ENCODE data around the gene LETMD1. TPM values are rescaled to one million over a fixed set of nuclear protein-coding genes. Genes with fewer than 3 reads are reported as not detected.

Gene LETMD1
- total and polyA plus RNA-seq, 2 experiments from 2014 or later, result 23.5 to 47.3 TPM

GRCh38 chr12:51027342-51027835, 20.7 kb upstream of the LETMD1 start:
- H3K4me3 ChIP-seq, result no peak overlapping the region

GRCh38 chr12:51028126-51028812, 19.9 kb upstream of the LETMD1 start:
- peaks cover 19% of the 10 kb centered on the region for H3K4me1 ChIP-seq (ENCODE audit: low read depth)
- no peak overlapping the region for H3K4me3 ChIP-seq
- no peaks in the 10 kb centered on the region for H3K36me3 ChIP-seq
- H3K27ac ChIP-seq, result no peak overlapping the region
- H3K9me3 ChIP-seq (ENCODE audit: low read depth), result no peaks in the 10 kb centered on the region
- peak; percentile 56 to 67 for DNase-seq (ENCODE audit: low read depth in 1 of 2, low spot score in 1 of 2)
- TF ChIP-seq CTCF (IDR thresholded peaks at IDR 0.05; ENCODE audit: low read depth, low read length), result peak; percentile 32
- no peaks in the 10 kb centered on the region for H3K27me3 ChIP-seq

More at GRCh38 chr12:51027342-51027835, 20.7 kb upstream of the LETMD1 start:
- Histone ChIP-seq H3K36me3 (no peaks in the 10 kb centered on the region), H3K27ac (no peak overlapping the region), H3K9me3 (ENCODE audit: low read depth) (no peaks in the 10 kb centered on the region), H3K4me1 (ENCODE audit: low read depth) (peaks cover 19% of the 10 kb centered on the region), H3K27me3 (no peaks in the 10 kb centered on the region)
- DNase-seq (ENCODE audit: low read depth in 1 of 2, low spot score in 1 of 2), result no peak
- no peak for TF ChIP-seq CTCF (IDR thresholded peaks at IDR 0.05; ENCODE audit: low read depth, low read length)

- Histone ChIP-seq H3K4me3 (no peak overlapping the region), H3K27ac (no peak overlapping the region)
- TF ChIP-seq CTCF (IDR thresholded peaks at IDR 0.05; ENCODE audit: low read depth, low read length), result no peak
Observed at GRCh38 chr12:51028813-51029150, 19.3 kb upstream of the LETMD1 start.

GRCh38 chr12:51033048-51033447, 15.1 kb upstream of the LETMD1 start:
- no peak overlapping the region for H3K27ac ChIP-seq
- H3K4me1 ChIP-seq (ENCODE audit: low read depth), result peaks cover 3% of the 10 kb centered on the region
- DNase-seq (ENCODE audit: low read depth in 1 of 2, low spot score in 1 of 2), result no peak

More at GRCh38 chr12:51028813-51029150, 19.3 kb upstream of the LETMD1 start:
- no peaks in the 10 kb centered on the region for H3K27me3 ChIP-seq
- H3K36me3 ChIP-seq, result no peaks in the 10 kb centered on the region
- DNase-seq (ENCODE audit: low read depth in 1 of 2, low spot score in 1 of 2), result peak in 1 of 2 donors; percentile 18
- H3K4me1 ChIP-seq (ENCODE audit: low read depth), result peaks cover 19% of the 10 kb centered on the region
- H3K9me3 ChIP-seq (ENCODE audit: low read depth), result no peaks in the 10 kb centered on the region

GRCh38 chr12:51033457-51034089, 14.6 kb upstream of the LETMD1 start:
- Histone ChIP-seq H3K4me1 (ENCODE audit: low read depth) (no peaks in the 10 kb centered on the region), H3K36me3 (no peaks in the 10 kb centered on the region), H3K27me3 (no peaks in the 10 kb centered on the region), H3K9me3 (ENCODE audit: low read depth) (no peaks in the 10 kb centered on the region), H3K27ac (no peak overlapping the region), H3K4me3 (no peak overlapping the region)
- DNase-seq (ENCODE audit: low read depth in 1 of 2, low spot score in 1 of 2), result no peak
- TF ChIP-seq CTCF (IDR thresholded peaks at IDR 0.05; ENCODE audit: low read depth, low read length), result no peak

More at GRCh38 chr12:51033048-51033447, 15.1 kb upstream of the LETMD1 start:
- Histone ChIP-seq H3K4me3 (no peak overlapping the region), H3K9me3 (ENCODE audit: low read depth) (no peaks in the 10 kb centered on the region), H3K27me3 (no peaks in the 10 kb centered on the region), H3K36me3 (no peaks in the 10 kb centered on the region)
- TF ChIP-seq CTCF (IDR thresholded peaks at IDR 0.05; ENCODE audit: low read depth, low read length), result no peak
